ENCODE measurements around the gene RGS8. TPM values are rescaled to one million over a fixed set of nuclear protein-coding genes. Genes with fewer than 3 reads are reported as not detected.

The RGS8 gene
- total RNA-seq, 1 donor from 2014 or later = 0.17 TPM

DNA sequence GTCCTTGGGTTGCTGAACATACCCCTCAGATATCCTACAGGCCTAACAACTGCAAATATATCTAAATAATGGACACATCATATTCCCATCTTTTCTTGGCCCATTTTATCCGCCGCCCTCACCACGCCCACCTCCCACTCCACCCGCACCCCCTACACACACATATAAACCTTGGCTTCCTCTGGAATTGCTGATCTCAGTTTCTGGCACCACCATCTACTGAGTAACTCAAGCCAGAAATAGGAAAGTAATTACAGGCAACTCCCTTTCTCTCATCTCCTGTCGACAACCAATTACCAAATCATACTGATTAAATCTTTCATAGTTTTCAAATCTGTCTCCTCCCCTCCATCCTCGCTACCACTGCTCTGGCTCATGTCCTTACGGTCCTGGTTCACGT is 4.7 kb downstream of the RGS8 start:
- no peaks in the 10 kb centered on the region for H3K36me3 Mint-ChIP-seq (ENCODE audit: low read depth)
- no peak overlapping the region for H3K27ac Mint-ChIP-seq (ENCODE audit: unreplicated experiment)
- H3K27me3 Mint-ChIP-seq (ENCODE audit: low read depth) = peaks cover 9% of the 10 kb centered on the region
- peaks cover 38% of the 10 kb centered on the region for H3K4me1 Mint-ChIP-seq (ENCODE audit: low read depth)
- no peaks in the 10 kb centered on the region for H3K9me3 Mint-ChIP-seq (ENCODE audit: low read depth)
- TF ChIP-seq, protein P1, sequence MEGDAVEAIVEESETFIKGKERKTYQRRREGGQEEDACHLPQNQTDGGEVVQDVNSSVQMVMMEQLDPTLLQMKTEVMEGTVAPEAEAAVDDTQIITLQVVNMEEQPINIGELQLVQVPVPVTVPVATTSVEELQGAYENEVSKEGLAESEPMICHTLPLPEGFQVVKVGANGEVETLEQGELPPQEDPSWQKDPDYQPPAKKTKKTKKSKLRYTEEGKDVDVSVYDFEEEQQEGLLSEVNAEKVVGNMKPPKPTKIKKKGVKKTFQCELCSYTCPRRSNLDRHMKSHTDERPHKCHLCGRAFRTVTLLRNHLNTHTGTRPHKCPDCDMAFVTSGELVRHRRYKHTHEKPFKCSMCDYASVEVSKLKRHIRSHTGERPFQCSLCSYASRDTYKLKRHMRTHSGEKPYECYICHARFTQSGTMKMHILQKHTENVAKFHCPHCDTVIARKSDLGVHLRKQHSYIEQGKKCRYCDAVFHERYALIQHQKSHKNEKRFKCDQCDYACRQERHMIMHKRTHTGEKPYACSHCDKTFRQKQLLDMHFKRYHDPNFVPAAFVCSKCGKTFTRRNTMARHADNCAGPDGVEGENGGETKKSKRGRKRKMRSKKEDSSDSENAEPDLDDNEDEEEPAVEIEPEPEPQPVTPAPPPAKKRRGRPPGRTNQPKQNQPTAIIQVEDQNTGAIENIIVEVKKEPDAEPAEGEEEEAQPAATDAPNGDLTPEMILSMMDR (IDR thresholded peaks at IDR 0.05) = no peak
- DNase-seq (ENCODE audit: low spot score) = no peak
- H3K4me3 Mint-ChIP-seq (ENCODE audit: unreplicated experiment) = no peak overlapping the region

- peaks cover 41% of the 10 kb centered on the region for H3K4me1 Mint-ChIP-seq (ENCODE audit: low read depth)
- TF ChIP-seq, protein P1 (IDR thresholded peaks at IDR 0.05) = no peak
- no peak for DNase-seq (ENCODE audit: low spot score)
- H3K36me3 Mint-ChIP-seq (ENCODE audit: low read depth) = no peaks in the 10 kb centered on the region
- no peaks in the 10 kb centered on the region for H3K9me3 Mint-ChIP-seq (ENCODE audit: low read depth)
- no peak overlapping the region for H3K4me3 Mint-ChIP-seq (ENCODE audit: unreplicated experiment)
- no peak overlapping the region for H3K27ac Mint-ChIP-seq (ENCODE audit: unreplicated experiment)
- H3K27me3 Mint-ChIP-seq (ENCODE audit: low read depth) = peaks cover 3% of the 10 kb centered on the region
Measured at GRCh38 chr1:182677397-182678098, 6.8 kb downstream of the RGS8 start.

DNA sequence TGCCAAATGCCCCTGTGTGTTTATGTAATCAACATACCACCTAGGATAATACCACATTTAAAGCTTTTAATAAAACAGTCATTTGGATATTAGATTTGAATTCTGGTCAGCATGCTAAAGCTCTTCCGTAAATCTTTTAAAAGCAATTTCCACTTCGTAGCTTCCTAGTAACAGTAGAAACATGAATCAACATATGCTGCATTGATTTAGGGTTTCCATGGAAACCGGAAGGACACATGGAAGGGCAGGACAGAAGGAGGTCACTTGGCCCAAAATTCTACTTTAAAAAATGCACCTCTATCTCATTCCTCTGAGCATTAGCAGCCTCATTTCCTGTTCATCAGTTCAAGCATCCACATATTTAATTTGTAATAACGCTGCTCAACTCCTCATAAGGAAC is 8.1 kb downstream of the RGS8 start:
- TF ChIP-seq, protein P1 (IDR thresholded peaks at IDR 0.05) = no peak
- H3K27me3 Mint-ChIP-seq (ENCODE audit: low read depth) = peaks cover 16% of the 10 kb centered on the region

GRCh38 chr1:182674346-182675246 is 9.8 kb downstream of the RGS8 start:
- Mint-ChIP-seq H3K4me1 (ENCODE audit: low read depth) (peaks cover 27% of the 10 kb centered on the region), H3K9me3 (ENCODE audit: low read depth) (no peaks in the 10 kb centered on the region), H3K36me3 (ENCODE audit: low read depth) (no peaks in the 10 kb centered on the region), H3K27ac (ENCODE audit: unreplicated experiment) (peak overlapping the region; percentile 75), H3K27me3 (ENCODE audit: low read depth) (peaks cover 22% of the 10 kb centered on the region), H3K4me3 (ENCODE audit: unreplicated experiment) (no peak overlapping the region)
- DNase-seq (ENCODE audit: low spot score) = no peak
- TF ChIP-seq, protein P1 (IDR thresholded peaks at IDR 0.05) = no peak

More for the DNA sequence above, 8.1 kb downstream of the RGS8 start:
- no peak overlapping the region for H3K27ac Mint-ChIP-seq (ENCODE audit: unreplicated experiment)
- peaks cover 43% of the 10 kb centered on the region for H3K4me1 Mint-ChIP-seq (ENCODE audit: low read depth)
- no peaks in the 10 kb centered on the region for H3K36me3 Mint-ChIP-seq (ENCODE audit: low read depth)
- DNase-seq (ENCODE audit: low spot score) = no peak
- no peaks in the 10 kb centered on the region for H3K9me3 Mint-ChIP-seq (ENCODE audit: low read depth)
- no peak overlapping the region for H3K4me3 Mint-ChIP-seq (ENCODE audit: unreplicated experiment)

GRCh38 chr1:182672487-182672836 is 11.9 kb downstream of the RGS8 start:
- H3K36me3 Mint-ChIP-seq (ENCODE audit: low read depth) = no peaks in the 10 kb centered on the region
- no peaks in the 10 kb centered on the region for H3K9me3 Mint-ChIP-seq (ENCODE audit: low read depth)
- TF ChIP-seq, protein P1 (IDR thresholded peaks at IDR 0.05) = no peak
- peaks cover 21% of the 10 kb centered on the region for H3K27me3 Mint-ChIP-seq (ENCODE audit: low read depth)
- H3K4me1 Mint-ChIP-seq (ENCODE audit: low read depth) = peaks cover 24% of the 10 kb centered on the region
- no peak for DNase-seq (ENCODE audit: low spot score)
- H3K4me3 Mint-ChIP-seq (ENCODE audit: unreplicated experiment) = no peak overlapping the region
- no peak overlapping the region for H3K27ac Mint-ChIP-seq (ENCODE audit: unreplicated experiment)
